GM18519 (cell line): ENCODE measurements around the gene MINAR1.

Source experiments
- ATAC-seq: cut with Tn5 transposase; IDR thresholded peaks from one replicate; pipeline ENCODE4 v1.9.1; 2021; ENCODE audit warnings: mild to moderate bottlenecking, moderate library complexity; ENCODE audit not compliant: unreplicated experiment, low FRiP score

Gene MINAR1

DNA sequence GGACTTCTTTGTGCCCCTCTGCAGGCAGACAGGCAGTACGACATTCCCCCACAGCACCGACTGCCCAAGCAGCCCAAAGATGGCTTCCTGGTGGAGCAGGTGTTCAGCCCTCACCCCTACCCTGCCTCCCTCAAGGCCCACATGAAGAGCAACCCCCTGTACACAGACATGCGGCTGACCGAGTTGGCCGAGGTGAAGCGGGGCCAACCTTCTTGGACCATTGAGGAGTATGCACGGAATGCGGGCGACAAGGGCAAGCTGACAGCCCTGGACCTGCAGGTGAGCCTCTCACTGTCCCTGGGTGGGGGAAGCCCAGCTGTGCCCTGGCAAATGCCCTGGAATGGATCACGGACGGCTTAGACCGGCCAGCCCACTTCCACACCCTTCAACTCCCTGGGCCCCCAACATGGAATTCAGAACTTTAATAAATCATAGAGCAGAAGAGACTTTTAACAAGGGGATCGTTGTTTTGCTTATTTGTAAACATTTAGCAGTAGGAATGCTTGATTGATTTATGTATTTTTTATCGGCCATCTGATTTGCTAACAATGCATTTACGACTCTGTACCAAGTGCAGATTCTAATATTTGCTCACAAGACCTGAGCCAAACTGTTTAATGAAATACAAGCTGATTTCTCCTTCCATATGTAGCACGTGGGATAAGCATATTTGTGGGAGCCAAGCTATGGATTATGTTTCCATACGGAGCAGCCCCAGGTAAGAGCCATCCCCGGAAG lies 31.1 kb downstream of the MINAR1 start:
- no peak for ATAC-seq

DNA sequence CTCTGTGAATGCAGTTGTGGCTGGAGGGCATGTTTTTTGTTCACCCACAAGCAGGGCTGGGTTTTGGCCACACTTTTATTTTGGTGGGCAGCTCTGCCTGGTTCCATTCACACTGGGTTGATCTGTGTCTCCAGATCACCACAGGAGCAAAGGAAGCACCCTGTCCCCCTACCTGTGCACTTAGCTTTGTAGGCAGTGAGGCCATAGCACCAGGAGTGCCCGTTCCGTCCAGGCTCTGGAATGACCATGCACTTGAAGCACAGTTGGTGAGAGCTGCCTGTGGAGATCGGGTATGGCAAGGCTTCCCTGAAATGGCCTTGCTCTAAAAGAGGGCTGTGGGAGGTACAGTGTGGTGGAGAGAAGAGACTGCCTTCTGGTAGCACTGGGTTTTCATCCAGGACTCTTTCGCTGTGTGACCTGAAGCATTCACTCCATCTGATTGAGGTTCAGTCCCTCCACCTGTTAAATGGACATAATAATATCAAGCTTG lies 31.7 kb downstream of the MINAR1 start:
- no peak for ATAC-seq

DNA sequence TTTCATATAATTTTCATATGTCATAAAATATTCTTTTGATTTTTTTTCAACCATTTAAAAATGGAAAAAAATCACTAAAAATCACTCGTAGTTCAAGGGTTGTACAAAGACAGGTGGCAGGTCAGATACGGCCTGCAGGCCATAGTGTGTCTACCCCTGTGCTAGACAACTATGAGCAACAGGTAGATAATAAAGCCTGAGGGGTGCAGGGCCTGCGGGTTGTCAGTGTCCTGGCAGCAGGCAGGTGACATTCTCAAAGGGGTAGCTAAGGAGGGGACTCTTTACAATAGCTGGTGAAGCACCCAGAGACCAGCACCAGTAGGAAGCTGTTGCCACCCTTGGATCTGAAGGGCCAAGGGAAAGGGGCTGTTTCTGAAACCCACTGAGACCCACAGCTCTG lies 34.4 kb downstream of the MINAR1 start:
- ATAC-seq: no peak

DNA sequence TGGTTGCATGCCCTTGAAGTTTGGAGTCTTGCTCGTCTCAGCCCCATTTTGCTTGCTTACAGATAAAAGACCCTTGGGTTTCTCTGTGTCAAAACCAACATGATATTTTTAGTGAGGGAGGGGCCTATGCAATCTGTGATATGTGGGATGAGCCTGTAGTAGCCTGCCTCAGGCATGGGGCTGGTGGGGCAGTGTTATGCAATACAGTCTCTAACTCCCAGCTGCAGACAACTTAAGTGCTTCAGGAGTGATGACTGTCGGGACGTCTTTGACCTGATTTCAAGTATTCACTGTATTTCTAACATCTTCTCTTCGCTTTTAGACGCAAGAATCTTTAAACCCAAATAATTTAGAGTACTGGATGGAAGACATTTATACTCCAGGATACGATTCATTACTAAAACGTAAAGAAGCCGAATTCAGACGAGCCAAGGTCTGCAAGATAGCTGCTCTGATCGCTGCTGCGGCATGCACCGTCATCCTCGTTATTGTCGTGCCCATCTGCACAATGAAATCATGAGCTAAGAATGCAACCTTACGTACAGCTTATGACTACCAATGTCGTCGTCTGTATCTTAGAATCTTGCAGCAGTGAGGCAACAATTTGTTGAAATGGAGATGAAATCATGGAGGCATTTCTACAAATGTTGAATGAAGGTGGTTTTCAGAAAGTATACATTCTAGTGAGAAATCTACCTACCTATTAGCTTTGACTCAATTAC lies 35.9 kb downstream of the MINAR1 start:
- ATAC-seq: no peak

DNA sequence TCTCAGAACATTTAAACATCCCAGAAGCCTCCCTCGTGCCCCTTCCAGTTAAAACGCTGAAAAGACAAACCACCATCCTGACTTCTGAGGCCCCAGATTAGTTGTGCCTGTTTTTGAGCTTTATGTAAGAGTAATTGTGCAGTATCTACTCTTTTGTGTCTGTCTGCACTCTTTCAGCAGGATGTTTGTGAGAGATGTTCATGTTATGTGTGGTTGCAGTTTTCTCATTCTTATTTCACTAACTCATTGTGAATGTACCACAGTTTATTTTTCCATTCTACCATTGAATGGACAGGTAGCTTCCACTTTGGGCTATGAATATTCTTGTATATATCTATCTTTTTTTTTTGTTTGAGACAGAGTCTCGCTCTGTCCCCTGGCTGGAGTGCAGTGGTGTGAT lies 40.3 kb downstream of the MINAR1 start:
- no peak for ATAC-seq

DNA sequence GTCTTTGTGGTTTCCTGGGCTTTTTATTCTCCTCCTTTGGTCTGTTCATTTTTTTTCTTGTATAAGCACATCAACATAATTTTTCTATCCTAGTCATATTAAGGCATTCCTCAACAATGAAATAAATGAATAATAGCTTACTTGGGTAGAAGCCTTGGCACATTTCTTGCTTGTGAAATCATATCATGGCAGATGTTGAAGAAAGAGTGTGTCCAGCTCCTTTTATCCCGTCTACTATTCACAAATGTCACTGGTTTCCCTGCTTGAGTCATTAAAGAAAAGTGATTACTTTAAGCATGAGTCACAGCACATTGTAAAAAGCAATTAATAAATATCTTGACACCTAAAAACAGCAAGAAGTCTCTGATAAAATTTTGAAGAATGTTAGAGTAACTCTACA lies 42.1 kb downstream of the MINAR1 start:
- ATAC-seq: no peak

DNA sequence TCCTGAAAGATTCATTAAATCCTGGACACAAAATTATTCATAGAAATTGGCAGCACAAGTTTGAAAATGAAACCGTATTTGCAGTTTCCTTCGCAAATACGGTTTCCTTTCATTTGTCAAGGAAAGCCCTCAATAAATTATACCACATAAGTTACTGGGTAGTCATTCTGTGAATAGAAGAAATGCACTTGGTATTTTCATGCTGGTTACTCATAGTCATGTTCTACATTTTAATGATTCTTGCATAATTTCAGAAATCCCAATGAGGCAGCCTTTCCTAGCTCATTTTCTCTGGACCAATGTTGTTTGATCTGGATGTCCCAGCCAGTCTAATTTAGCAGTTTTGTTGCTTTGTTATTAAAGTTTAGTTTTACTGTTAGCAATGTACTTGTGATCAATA lies 43.2 kb downstream of the MINAR1 start:
- ATAC-seq: no peak

DNA sequence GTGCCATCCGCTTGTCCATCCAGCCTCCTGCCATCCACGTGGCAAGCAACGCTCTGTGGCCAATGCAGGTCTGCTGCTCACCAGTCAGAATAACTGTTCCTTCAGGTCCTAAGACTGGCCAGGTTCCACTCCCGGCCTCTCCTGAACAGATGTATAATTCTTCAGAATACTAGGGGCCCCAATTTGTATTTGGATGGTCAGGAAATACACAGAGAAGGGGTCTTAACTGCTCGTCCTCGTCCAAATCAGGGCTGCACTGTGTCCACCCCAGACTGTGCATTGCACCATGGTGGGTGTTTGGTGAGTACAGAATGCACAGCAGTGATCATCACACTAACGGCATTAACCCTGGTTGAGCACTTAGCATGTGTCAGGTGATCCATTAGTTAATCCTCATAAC lies 46.0 kb downstream of the MINAR1 start:
- ATAC-seq: no peak

DNA sequence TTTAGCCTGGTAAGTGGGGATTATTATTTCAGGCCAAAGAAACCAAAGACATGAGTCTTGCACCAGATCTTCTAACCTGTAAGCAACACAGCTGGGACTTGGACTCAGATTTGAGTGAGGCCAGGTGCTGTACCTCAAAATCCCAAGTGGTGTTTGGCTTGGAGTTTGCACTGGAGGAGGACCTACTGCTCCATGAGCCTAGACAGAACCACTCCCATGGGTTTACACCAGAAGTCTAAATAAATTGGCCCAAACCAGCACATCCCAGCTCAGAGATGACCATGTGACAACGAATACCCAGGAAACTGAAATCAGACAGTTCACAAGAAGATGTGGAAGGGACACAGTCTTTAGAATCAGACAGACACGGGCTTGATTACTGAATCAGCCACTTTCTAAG lies 47.5 kb downstream of the MINAR1 start:
- no peak for ATAC-seq

DNA sequence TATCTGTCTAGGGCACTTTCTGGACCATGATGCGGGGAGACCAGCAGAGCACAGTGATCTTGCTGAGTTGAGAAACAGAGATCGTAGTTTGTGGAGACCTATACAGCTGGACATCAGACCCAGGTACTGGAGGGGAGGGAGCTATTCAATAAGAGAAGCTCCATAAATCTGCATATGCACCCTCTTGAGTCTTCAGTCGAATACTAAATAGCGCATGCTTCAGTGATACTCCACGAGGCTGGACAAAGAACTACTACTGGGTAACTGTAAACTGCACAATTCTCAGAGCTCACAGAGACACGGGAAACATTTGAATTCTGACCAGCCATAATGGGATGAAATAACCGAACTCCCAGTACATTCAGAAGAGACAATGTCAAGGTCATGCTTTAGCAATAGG lies 49.7 kb downstream of the MINAR1 start:
- ATAC-seq: no peak
